ENCODE results near the gene SLC43A1. TPM values are rescaled to one million over a fixed set of nuclear protein-coding genes. Genes with fewer than 3 reads are reported as not detected.

The SLC43A1 gene
- total and polyA plus RNA-seq, 12 donors, result 3.4 to 16.5 (median 5.0) TPM

DNA sequence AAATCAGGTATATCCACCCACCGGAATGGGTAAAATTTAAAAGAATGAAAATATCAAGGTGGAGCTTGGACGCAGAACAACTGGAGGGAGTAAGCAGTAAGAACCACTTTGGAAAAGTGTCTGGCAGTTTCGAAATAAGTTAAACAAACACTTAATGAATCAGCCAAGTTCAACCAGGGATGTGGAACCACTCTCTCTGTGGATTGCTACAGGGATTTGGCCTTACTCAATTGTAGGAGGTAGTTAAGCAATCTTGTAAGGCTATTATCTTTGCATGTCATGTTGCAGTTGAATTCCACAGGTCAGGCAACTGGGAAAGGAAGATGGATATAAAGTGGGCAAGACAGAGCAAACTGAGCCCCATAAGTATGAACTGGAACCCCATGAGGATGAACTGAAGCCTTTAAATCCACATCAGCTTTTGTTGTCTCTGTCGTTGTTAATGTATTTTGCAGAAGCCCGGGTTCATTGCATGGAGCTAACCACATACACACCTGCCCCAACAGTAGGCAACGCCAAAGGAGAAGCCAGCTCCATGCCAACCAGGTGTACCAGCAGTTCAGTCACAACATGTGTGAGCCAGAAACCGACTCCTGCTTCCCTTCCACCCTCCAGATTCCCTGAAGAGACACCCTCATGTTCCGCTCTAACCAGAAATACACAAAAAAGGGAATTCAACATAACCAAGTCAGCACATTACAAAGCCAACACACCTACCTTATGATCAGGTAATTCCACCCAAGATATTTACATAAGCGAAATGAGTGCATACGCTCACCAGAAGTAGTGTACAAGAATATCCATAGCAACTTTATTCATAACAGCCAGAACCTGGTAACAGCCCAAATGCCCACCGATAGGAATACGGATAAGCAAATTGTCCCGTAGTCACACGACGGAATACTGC lies 80.6 kb downstream of the SLC43A1 start:
- H3K36me3 ChIP-seq, result no peaks in the 10 kb centered on the region
- no peaks in the 10 kb centered on the region for H3K9me3 ChIP-seq
- intact Hi-C loops (cut with DNase I), result no loop called here
- no peak overlapping the region for H3K4me3 ChIP-seq
- ATAC-seq (peak in 3 of 8 donors; percentile 21 to 81 (median 51)), DNase-seq (no peak)
- H3K27ac ChIP-seq, result peak overlapping the region in 1 of 10 donors; percentile 63
- H3K4me1 ChIP-seq, result peaks cover 0 to 42% (median 4%) of the 10 kb centered on the region in 9 donors
- no peaks in the 10 kb centered on the region for H3K27me3 ChIP-seq
- TF ChIP-seq, protein P1, sequence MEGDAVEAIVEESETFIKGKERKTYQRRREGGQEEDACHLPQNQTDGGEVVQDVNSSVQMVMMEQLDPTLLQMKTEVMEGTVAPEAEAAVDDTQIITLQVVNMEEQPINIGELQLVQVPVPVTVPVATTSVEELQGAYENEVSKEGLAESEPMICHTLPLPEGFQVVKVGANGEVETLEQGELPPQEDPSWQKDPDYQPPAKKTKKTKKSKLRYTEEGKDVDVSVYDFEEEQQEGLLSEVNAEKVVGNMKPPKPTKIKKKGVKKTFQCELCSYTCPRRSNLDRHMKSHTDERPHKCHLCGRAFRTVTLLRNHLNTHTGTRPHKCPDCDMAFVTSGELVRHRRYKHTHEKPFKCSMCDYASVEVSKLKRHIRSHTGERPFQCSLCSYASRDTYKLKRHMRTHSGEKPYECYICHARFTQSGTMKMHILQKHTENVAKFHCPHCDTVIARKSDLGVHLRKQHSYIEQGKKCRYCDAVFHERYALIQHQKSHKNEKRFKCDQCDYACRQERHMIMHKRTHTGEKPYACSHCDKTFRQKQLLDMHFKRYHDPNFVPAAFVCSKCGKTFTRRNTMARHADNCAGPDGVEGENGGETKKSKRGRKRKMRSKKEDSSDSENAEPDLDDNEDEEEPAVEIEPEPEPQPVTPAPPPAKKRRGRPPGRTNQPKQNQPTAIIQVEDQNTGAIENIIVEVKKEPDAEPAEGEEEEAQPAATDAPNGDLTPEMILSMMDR (IDR thresholded peaks at IDR 0.05), result no peak
- WGBS, 2 donors, result 80 to 86% methylated on average over 15 of the region's 15 CpGs

Other genes with a start within 250 kb of the SLC43A1 start
- 10 to 100 TPM; 19.9 to 53.8 (median 34.3) TPM for gene TNKS1BP1, start 190.8 kb downstream of the SLC43A1 start, total RNA-seq
- 100 to 1,000 TPM in 1 of 2 donors, 10 to 100 TPM in 1; 39.6 to 118 TPM for gene TNKS1BP1, start 190.8 kb downstream of the SLC43A1 start, polyA plus RNA-seq
- gene SSRP1, start 179.8 kb downstream of the SLC43A1 start, total RNA-seq, result 10 to 100 TPM; 30.5 to 44.9 (median 35.4) TPM
- gene SSRP1, start 179.8 kb downstream of the SLC43A1 start, polyA plus RNA-seq, result 10 to 100 TPM; 22.6 to 73.2 TPM
- 1 to 10 TPM in 7 of 10 donors, under 1 TPM in 3; 0.32 to 5.1 (median 1.5) TPM for gene P2RX3, start 177.3 kb downstream of the SLC43A1 start, total RNA-seq
- under 1 TPM; 0.42 to 0.66 TPM for gene P2RX3, start 177.3 kb downstream of the SLC43A1 start, polyA plus RNA-seq
- not detected for gene PRG3, start 134.6 kb downstream of the SLC43A1 start, total RNA-seq
- gene PRG3, start 134.6 kb downstream of the SLC43A1 start, polyA plus RNA-seq, result not detected
- under 1 TPM in 1 of 10 donors, not detected in 9; 0.49 TPM for gene PRG2, start 125.1 kb downstream of the SLC43A1 start, total RNA-seq
- gene PRG2, start 125.1 kb downstream of the SLC43A1 start, polyA plus RNA-seq, result not detected
- gene SLC43A3, start 88.6 kb downstream of the SLC43A1 start, total RNA-seq, result 10 to 100 TPM; 12.1 to 36.2 (median 19.8) TPM
- gene SLC43A3, start 88.6 kb downstream of the SLC43A1 start, polyA plus RNA-seq, result 10 to 100 TPM; 16.6 to 24.7 TPM
- 1 to 10 TPM in 3 of 10 donors, under 1 TPM in 7; 0.33 to 1.5 (median 0.87) TPM for gene RTN4RL2, start 55.2 kb downstream of the SLC43A1 start, total RNA-seq
- 1 to 10 TPM in 1 of 2 donors, under 1 TPM in 1; 0.88 to 1.3 TPM for gene RTN4RL2, start 55.2 kb downstream of the SLC43A1 start, polyA plus RNA-seq
- gene TIMM10, start 15.1 kb upstream of the SLC43A1 start, total RNA-seq, result 10 to 100 TPM; 38.0 to 76.6 (median 51.5) TPM
- gene TIMM10, start 15.1 kb upstream of the SLC43A1 start, polyA plus RNA-seq, result 100 to 1,000 TPM in 1 of 2 donors, 10 to 100 TPM in 1; 22.9 to 163 TPM
- not detected for gene SMTNL1, start 21.9 kb upstream of the SLC43A1 start, total RNA-seq
- not detected for gene SMTNL1, start 21.9 kb upstream of the SLC43A1 start, polyA plus RNA-seq
- gene UBE2L6, start 52.0 kb upstream of the SLC43A1 start, total RNA-seq, result 100 to 1,000 TPM in 1 of 10 donors, 10 to 100 TPM in 8, 1 to 10 TPM in 1; 9.7 to 156 (median 17.7) TPM
- gene UBE2L6, start 52.0 kb upstream of the SLC43A1 start, polyA plus RNA-seq, result 10 to 100 TPM; 14.1 to 19.3 TPM
- 100 to 1,000 TPM in 4 of 10 donors, 10 to 100 TPM in 6; 39.8 to 197 (median 71.6) TPM for gene SERPING1, start 82.0 kb upstream of the SLC43A1 start, total RNA-seq
- gene SERPING1, start 82.0 kb upstream of the SLC43A1 start, polyA plus RNA-seq, result 100 to 1,000 TPM; 167 to 184 TPM
- gene YPEL4, start 134.2 kb upstream of the SLC43A1 start, total RNA-seq, result 1 to 10 TPM in 2 of 10 donors, under 1 TPM in 7, not detected in 1; 0.17 to 1.1 (median 0.55) TPM
- 1 to 10 TPM in 1 of 2 donors, under 1 TPM in 1; 0.43 to 3.4 TPM for gene YPEL4, start 134.2 kb upstream of the SLC43A1 start, polyA plus RNA-seq
- gene CLP1, start 142.1 kb upstream of the SLC43A1 start, total RNA-seq, result 1 to 10 TPM; 4.0 to 9.0 (median 7.1) TPM
- 1 to 10 TPM; 2.9 to 9.0 TPM for gene CLP1, start 142.1 kb upstream of the SLC43A1 start, polyA plus RNA-seq
- gene ZDHHC5, start 152.4 kb upstream of the SLC43A1 start, total RNA-seq, result 10 to 100 TPM; 32.6 to 56.5 (median 41.6) TPM
- gene ZDHHC5, start 152.4 kb upstream of the SLC43A1 start, polyA plus RNA-seq, result 10 to 100 TPM; 22.3 to 31.6 TPM
- 1 to 10 TPM; 5.2 to 9.7 (median 8.4) TPM for gene MED19, start 196.5 kb upstream of the SLC43A1 start, total RNA-seq
- 10 to 100 TPM in 1 of 2 donors, 1 to 10 TPM in 1; 5.2 to 18.3 TPM for gene MED19, start 196.5 kb upstream of the SLC43A1 start, polyA plus RNA-seq
- 100 to 1,000 TPM in 1 of 10 donors, 10 to 100 TPM in 9; 58.7 to 103 (median 69.0) TPM for gene TMX2, start 196.9 kb upstream of the SLC43A1 start, total RNA-seq
- gene TMX2, start 196.9 kb upstream of the SLC43A1 start, polyA plus RNA-seq, result 100 to 1,000 TPM in 1 of 2 donors, 10 to 100 TPM in 1; 45.4 to 105 TPM
- gene SELENOH, start 225.8 kb upstream of the SLC43A1 start, total RNA-seq, result 10 to 100 TPM; 69.8 to 99.0 (median 77.5) TPM
- gene SELENOH, start 225.8 kb upstream of the SLC43A1 start, polyA plus RNA-seq, result 10 to 100 TPM; 76.8 to 93.7 TPM
- gene BTBD18, start 236.1 kb upstream of the SLC43A1 start, total RNA-seq, result not detected
- gene BTBD18, start 236.1 kb upstream of the SLC43A1 start, polyA plus RNA-seq, result not detected
- gene CTNND1, start 246.1 kb upstream of the SLC43A1 start, total RNA-seq, result 10 to 100 TPM; 56.7 to 85.6 (median 65.2) TPM
- 10 to 100 TPM; 28.9 to 30.7 TPM for gene CTNND1, start 246.1 kb upstream of the SLC43A1 start, polyA plus RNA-seq